GM19025 (cell line): ENCODE measurements around the gene SCARB2.

Experiments
- ATAC-seq: cut with Tn5 transposase; IDR thresholded peaks from one replicate; pipeline ENCODE4 v1.9.1; 2021; ENCODE audit warnings: mild to moderate bottlenecking, low read depth, moderate library complexity; ENCODE audit not compliant: unreplicated experiment

Gene SCARB2

GRCh38 chr4:76201276-76201675 lies 12.3 kb downstream of the SCARB2 start:
- ATAC-seq: no peak

- ATAC-seq: no peak
Observed at GRCh38 chr4:76200771-76201231, 12.8 kb downstream of the SCARB2 start.

DNA sequence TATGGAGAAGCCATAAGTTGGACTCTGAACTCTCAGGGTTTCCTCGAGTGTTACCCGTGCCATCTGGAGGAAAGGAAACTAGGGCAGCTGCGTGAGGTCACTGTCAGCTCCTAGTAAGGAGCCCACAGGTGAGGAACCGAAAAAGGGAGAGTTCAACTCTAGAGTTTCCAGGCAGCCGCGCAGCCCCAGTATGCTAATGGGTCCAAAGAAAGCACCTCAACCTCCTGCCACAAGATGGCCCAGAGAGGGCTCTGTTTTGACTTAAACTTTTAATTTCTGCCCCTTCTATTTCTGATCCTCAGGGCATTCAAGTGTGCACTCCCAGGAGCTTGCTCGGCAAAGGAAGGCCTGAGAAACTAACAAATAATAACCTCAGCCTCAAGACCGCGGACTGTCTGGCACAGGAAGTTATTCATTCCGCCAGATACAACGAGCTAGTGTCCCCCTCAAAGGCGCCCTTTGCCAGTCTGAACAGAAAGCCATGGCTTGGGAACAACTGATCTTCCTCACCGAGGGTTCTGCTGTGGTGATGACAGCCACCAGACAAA lies 13.9 kb downstream of the SCARB2 start:
- peak; percentile 87 for ATAC-seq

- peak; percentile 33 for ATAC-seq
Observed at GRCh38 chr4:76198411-76199237, 15.0 kb downstream of the SCARB2 start.

DNA sequence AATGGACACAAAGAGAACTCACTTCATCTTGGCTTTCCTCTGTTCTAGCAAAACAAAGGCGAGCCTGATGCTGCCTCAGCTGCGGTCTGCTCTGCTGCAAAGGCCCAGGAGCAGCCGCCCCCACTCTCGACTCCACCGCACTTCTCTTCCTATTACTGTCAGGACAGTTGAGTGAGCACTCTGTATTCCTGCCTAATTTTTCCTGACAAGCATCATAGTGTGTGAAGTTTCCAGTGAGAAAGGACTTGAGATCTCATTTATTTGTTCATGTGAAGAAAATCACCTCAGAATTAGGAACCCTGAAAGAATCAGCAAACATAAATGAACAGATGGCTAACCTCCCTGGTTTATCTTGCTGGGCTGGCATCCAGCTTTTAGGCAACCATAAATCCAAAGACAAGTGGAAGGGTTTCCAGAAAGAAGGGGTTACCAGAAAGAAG lies 15.6 kb downstream of the SCARB2 start:
- no peak for ATAC-seq

DNA sequence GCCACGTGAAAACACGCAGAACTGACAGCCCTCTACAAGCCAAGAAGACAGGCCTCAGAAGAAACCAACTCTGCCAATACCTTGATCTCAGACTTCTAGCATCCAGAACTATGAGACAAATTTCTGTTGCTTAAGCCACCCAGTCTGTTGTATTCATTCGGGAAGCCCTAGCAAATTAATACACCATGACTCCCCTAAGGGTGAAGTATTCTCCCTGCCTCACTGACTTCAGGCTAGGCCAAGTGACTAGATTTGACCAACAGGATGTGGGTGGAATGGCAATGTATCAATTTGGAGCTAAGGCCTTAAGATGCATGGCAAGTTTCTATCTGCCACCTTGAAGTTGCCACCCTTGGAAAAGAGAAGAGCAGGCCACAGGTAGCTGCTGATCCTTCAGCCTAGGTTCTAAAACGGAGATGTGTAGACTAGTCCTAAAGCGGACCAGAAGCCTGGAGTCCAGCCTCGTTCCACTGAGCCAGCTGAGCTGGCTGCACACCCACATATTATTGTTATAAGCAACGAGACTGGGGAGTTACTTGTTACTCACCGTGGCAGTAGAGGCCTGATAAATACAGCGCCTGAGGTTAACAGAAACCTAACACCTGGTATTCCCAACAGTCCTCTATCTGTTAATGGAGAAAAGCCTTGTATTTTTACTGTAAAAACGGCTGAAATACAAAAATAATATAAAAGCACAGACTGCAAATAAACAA lies 16.4 kb downstream of the SCARB2 start:
- ATAC-seq: no peak

GRCh38 chr4:76196376-76196775 lies 17.2 kb downstream of the SCARB2 start:
- no peak for ATAC-seq

- ATAC-seq: no peak
Observed at GRCh38 chr4:76195326-76195725, 18.3 kb downstream of the SCARB2 start.

DNA sequence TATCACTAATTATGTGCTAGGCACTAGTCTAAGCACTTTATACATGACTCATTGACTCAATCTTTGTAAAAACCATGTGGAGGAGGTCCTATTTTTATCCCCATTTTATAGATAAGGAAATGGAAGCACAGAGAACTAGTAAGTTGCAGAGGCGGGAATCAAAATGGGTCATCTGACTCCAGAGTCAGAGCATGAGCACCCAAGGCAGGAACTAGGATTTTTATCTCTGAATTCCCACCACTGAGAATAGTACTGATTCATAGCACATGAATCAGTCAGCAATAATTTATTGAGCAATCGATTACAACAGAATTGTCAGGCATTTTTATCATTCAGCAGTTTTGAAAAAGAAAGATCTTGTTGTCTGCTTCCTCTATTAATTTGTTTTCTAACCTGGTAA lies 19.3 kb downstream of the SCARB2 start:
- no peak for ATAC-seq

- no peak for ATAC-seq
Observed at GRCh38 chr4:76192236-76192635, 21.4 kb downstream of the SCARB2 start.

GRCh38 chr4:76188557-76188956 lies 25.1 kb downstream of the SCARB2 start:
- ATAC-seq: no peak

GRCh38 chr4:76188149-76188548 lies 25.5 kb downstream of the SCARB2 start:
- ATAC-seq: no peak

GRCh38 chr4:76187152-76187551 lies 26.5 kb downstream of the SCARB2 start:
- no peak for ATAC-seq

DNA sequence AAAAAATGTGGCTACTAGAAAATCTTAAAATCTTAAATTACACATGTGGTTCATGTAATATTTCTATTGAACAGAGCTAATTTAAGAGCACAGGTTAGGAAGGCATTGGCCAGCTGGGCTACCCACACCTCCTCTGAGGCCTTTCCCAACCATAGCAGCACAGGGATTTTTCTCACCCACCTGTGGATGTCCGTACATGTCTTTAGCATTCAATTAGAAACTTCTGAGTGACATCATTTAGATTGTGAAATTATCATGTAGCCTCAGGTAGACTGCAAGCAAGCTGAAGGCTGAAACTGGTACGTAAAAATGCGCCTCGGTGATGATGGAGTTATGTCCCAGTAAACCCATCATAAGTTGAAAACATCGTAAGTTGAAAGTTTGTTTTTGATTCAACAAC lies 31.2 kb downstream of the SCARB2 start:
- ATAC-seq: no peak

DNA sequence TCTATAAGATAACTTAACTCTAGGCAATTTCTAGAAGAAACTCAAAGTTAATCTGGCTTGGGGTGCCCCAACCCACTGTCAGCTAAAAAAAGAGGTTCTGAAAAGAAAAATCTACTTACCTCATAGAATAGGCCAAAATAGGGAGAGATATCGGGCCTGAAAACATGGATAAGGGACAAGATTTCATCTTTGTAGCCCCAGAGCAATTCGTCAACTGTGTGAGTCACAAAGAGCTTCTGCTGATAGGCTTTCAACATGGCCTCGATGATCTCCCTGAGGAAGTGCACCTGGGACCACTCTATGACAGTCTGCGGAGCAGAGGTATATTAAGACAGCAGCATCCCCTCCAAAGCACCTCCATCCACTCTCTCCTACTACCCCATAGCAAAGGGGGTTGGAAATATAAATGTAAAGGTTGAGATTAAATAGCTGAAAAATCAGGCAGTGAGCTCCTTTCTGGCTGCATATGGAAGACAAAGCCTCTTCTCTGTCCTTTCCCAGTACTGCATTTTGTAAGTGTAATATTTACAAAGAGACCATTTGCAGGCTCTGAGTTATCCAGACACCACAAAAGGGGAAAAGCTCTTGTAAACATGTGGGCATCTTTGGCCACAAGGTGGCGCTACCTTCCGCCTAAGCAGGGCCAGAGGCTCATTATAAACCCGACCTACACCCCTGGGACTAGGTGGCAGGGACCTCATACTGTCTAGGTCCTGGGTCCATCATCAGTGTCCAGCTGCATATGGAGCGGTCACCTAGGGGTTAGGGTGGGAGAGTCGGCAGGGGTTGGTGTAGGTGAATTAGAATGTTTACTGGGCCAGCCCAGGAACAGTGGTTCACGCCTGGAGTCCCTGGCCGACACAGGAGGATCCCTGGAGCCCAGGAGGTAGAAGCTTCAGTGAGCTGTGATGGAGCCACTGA lies 34.0 kb downstream of the SCARB2 start:
- peak; percentile 91 for ATAC-seq

DNA sequence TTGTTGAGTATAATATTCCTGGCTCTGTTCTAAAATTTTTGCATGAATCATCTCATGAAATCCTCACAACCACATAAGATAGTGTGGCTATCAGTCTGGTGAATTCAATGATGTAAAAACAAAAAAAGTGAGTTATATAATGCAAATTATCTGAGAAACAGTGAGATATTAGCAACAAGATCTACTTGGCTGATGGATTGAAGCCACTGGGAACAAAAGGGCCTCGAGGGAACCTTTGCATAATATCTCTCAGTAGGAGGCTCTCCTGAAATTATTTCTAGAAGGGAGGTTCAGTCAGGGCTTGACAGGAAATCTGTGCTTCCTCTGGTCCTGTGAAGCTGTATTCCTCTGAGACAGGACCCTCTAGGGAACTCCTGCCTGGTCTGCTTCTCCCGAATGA lies 35.3 kb downstream of the SCARB2 start:
- ATAC-seq: no peak

DNA sequence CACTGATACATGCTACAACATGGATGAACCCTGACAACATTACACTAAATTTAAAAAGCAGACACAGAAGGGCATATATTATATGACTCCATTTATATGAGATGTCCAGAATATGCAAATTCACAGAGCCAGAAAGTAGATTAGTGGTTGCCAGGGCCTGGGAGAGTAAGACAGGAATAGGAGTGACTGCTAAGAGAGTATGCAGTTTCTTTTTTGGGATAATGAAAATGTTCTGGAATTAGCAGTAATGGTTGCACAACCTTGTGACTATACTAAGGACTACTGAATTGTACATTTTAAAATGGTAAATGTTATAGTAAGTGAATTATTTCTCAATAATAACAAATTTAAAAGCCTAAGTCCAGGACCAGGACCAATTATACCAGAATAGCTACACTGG lies 35.9 kb downstream of the SCARB2 start:
- no peak for ATAC-seq

GRCh38 chr4:76175336-76175735 lies 38.3 kb downstream of the SCARB2 start:
- no peak for ATAC-seq

DNA sequence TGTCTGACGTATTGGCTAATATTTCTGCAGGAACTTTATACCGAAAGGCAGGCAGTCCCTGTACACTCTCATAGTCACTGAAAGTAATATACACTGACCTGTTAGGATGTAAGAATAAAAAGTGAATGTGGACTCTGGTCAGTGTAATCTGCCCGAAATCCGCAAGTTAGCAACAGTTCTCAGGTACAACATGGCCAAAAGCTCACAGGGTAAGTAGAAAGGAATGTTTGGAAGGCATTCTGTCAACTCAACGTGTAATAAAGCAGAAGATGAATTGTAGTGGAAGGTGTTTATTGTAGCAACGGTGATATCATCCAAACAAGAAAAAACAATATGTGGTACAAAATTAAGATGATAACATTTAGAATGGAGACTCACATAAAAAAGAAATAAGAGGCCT lies 39.4 kb downstream of the SCARB2 start:
- no peak for ATAC-seq

DNA sequence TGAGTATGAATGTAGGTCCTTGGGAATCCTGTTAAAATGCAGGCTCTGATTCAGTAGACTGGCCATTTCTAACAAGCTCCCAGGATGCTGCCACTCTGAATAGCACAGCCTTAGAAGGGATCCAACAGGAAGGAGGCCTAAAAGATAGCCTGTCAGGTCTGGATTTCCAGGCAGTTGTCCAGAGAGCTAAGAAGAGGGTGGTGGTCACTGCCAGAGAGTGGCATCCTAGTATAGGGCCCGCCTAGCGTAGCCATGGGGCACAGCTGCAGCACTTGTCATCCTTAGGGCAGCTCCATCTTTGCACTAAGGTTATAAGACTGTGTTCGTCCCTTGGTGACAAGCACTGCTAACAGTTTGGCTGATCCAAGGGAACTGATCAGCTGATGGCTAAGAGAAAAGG lies 44.9 kb downstream of the SCARB2 start:
- ATAC-seq: no peak
